GM18861 (cell line): ENCODE results near the gene RAC2.

Experiments used
- ATAC-seq: cut with Tn5 transposase; IDR thresholded peaks from one replicate; pipeline ENCODE4 v1.9.1; 2021; ENCODE audit not compliant: unreplicated experiment

The RAC2 gene

DNA sequence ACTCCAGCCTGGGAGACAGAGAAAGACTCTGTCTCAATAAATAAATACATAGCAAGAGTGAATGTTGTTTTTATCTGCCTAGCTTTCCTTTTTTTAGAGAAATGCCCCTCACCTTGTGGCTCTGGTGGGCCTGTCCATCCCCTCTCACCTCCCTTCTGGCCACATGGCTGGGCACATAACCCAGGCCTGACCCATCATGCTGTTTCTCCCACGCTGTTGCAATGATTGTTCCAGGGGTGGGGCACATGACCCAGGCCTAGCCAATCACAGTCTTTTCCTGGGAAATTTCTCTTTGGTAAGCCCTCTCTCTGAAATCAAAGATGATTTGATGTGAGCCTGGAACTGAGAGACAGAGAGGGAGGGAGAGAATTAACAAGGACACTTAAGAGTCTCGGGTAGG is 32.7 kb upstream of the RAC2 start:
- no peak for ATAC-seq

DNA sequence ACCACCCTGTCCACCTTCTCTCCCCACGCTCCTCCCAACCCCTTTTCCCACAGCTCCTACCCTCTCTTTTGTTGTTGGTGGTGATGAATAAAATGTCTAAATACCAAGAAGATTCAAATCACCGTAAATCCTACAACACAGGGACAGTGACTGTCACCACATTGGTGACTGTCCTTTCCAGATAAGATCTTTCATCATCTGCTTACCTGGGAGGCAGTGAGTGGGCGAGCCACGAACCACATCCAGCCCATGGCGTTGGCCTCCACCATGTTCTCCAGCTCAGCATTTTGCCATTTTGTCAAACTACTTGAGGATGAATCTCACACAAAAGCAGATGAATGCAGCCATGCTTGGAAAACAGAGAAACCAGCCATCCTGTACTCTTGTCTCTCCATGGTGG is 31.6 kb upstream of the RAC2 start:
- no peak for ATAC-seq

DNA sequence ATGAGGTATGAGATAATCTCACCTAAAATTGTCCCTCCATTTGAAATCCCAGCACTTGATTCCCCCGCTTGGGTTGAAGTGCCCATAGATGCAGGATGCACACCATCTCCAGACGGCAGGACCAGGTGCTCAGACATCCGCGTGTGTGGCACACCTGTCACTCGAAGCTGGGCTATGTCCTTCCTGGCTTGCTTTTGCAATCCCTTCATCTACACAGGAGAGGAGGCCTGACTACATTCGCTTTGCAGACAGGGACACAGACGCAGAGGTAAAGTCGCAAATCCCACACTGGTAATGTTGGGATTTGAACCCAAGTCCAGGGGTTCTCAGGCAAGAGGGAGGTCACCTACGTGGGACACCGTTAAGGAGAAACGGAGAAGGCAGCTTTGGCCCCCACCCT is 31.1 kb upstream of the RAC2 start:
- ATAC-seq = no peak

DNA sequence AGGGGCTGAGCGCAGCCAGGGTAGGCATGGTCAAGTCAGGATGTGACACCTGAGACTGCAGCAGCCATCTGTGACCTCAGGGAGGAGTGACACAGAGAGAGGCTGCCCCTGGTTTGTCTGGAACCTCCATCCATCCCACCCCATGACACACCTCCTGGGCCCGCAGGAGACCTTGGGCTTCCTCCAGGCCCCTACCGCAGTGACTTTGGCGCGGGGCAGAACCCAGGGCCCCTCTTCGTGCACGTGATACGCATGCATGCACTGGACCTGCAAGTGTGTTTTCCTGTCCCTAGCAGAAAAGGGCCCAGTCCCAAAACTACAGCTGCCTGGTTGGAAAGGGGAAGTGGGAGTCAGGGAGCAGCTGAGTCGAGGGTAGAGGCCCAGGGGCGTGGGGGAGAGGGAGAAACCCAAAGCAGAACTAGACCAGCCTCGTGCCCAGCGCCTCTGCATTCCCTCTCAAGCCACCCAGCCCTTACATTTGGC is 30.4 kb upstream of the RAC2 start:
- ATAC-seq = no peak

DNA sequence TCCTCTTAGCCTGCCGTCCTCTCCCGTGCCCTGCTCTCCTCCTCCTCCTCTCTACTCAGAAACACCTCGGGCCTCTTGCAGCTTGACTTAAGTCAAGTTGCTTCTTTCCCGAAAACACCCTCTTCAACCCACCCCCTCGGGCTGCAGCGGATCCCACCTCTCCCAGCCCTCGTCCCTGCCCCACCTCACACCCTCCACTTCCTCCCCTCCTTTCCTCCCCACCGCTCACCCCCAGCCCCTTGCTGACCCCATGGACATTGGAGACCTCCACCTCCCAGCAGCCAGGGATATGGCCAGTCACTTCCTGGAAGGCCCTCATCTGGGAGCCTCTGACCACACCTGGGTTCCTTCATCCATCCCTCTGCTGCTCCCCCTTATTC is 29.8 kb upstream of the RAC2 start:
- ATAC-seq = no peak

DNA sequence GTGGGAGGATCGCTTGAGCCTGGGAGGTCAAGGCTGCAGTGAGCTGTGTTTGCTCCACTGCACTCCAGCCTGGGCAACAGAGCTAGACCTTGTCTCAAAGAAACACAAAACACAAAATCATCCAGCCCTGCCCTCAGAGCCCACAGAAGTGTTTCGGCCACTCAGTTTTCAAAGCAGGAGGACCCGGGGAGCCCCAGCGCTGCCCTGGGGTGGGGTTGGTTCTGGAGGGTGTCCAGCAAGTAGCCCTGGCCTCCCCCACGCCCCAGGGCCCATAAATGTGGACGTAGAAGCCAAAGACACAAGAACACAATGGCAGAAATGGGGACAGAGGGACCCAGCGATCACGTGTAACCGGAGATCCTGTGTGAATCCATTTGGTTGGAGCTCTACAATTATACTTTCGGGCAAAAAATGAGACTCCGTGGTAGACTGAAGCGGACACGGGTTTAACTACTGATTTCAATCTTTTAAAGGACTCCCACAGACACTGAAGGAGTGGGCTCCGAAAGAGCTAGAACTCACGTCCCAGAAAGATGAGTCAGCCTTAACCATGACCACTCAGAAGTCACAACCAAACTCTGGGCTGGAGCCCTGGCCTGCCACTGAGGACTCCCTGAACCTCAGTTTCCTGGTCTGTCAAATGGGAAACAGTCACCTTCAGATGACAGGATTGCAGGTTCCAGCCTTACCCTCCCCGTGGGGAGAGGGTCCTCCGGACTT is 29.2 kb upstream of the RAC2 start:
- ATAC-seq = no peak

DNA sequence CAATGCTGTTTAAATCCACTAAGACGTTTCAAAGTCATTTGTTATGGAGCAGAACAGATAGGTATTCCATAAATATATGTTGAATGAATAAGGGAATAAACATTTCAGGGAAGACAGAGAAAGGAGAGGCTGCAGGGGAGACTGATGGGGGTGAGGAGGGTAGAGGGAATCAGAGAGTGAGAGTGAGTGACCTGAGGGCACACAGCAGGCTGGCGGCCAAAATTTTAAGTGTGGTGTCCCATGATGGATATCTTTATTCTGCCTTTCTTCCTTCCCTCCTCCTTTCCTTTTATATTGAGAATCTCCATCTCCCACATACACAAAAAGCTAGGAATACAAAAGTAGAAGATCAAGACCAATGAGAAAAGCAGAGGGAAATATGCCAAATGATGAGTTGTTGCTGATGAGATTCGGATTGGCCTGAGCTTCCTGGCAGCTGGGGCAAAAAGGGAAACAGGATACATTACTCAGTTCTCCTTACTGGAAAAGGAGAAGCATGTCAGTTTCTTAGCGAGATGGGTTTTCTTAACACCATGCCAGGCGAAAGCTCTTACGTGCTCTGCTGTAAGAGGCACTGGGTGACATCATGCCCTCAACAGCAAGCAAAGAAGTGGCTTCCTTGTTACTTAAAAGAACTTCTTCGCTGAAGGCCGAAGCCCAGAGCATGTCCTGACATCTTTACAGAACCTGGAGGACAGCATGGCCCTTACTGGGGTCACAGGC is 27.0 kb upstream of the RAC2 start:
- no peak for ATAC-seq

DNA sequence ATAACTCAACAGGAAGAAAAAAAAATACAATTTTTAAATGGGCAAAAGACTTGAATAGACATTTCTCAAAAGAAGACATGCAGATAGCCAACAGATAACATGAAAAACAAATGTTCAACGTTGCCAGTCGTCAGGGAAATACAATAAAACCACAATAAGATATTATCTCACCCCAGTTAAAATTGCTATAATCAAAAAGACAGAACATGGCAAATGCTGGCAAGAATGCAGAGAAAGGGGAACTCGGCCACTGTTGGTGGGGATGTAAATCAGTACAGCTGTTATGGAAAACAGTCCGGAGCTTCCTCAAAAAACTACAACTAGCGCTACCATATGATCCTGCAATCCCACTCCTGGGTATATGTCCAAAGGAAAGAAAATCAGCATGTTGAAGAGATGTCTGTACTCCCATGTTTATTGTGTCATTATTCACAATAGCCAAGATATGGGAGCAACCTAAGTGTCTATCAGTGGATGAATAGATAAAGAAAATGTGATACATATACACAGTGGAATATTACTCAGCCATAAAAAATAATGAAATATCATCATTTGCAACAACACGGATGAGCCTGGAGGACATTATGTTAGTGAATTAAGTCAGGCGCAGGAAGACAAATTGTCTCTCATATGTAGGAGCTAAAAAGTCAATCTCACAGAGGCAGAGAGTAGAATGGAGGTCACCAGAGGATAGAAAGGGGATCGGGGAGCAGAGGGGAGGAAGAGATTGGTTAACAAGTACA is 26.0 kb upstream of the RAC2 start:
- ATAC-seq = no peak

DNA sequence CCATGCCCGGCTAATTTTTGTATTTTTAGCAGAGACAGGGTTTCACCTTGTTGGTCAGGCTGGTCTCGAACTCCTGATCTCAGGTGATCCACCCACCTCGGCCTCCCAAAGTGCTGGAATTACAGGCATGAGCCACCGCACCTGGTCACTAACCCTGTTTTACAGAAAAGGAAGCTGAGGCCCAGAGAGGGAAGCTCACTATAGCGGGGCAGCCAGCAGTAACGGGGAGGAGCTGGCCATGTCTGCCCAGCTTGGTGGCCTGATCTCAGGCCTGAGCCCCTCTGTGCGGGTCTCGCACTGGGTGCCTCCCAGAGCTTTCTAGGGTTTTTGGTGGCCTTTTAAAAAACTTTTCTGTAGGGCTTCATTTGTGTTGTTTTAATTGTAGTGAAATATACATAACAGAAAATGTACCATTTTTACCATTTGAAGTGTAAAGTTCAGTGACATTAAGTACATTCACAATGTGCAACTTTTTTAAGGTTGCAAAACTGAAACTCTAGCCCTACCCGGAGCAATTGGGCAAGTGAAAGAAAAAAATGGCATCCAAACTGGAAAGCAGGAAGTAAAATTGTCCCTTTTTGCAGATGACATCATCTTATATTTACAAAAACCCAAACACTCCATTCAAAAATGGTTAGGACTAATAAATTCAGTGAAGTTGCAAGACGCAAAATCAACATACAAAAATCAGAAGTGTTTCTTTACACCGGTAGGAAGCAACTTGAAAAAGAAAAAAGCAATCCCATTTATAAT is 23.8 kb upstream of the RAC2 start:
- no peak for ATAC-seq

DNA sequence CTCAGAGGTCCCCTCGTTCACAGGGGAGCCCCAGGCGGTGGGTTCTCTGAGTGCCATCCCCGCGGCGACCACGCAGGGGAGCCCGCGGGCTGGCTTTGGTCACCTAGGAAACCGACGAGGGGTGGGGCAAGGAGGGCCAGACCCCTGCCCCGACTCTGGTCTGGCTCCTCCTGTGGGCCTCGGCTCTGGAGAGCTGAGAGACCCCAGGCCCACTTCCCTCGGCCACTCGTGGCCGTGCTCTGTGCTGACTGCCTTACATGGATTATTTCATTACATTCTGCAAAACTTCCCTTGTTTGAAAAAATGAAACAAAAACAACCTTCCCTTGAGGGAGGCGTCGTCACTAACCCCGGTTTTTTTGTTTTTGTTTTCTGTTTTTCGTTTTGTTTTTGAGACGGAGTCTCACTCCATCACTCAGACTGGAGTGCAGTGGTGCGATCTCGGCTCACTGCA is 23.1 kb upstream of the RAC2 start:
- peak; percentile 50 for ATAC-seq

DNA sequence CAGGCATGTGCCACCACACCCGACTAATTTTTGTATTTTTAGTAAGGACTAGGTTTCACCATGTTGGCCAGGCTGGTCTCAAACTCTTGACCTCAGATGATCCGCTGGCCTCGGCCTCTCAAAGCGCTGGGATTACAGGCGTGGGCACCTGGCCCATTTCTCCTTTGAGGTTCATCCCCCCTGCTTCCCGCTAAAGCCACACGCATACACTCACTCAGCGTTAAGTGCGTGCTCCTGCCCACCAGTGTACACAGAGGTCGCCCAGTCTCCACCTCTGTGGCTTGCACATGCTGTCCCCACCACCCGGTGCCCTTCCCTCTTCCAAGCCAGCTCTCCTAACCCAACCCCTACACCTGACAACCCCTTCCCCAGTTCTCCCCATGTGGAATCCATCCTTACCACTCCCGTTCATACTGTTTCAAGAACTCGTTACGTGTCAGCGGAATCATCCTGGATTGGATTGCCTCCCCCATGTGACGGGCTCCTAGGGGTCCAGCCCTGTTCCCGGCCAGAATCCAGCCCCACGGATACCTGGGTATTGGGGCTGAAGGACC is 22.6 kb upstream of the RAC2 start:
- no peak for ATAC-seq

DNA sequence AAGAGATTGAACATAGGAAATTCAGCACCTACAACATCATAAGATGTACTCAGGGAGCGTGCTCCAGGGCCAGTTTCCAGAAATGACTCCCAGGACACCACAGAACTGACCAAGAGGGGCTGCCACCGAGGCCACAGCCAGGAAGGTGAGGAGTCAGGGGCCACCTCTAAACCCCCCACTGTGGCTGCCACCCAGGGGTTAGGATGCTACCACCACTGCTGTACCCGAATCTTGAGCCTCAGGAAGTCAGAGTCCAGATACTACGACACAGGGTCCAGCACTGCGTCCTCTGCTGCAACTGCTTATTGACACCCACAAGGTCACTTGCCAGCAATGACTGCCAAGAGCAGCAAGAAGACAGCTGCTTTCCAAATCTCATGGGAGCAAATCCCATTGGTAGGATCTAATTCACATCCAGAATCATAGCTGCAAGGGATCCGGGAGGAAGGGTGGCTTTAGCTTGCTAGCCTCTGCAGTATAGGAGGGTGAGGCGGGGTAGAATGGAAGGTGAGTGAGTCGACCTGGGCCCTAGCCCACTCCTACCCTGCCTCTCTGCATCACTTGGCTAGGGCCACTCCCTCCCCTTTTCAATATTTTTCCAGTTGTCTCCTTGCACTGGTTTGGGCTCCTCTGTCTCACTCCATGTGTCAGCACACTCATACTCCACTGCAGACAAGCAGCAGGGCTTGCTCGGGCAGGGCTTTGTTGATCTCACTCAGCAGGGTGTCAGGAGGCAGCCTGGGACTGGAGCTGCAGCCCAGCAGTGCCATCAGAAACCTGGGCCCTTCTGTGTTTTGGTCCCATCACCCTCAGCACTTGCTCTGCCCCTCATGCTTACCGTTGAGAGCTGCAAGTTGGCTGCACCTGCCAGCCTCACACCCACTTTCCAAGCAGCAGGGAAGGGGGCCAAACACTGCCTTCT is 20.2 kb upstream of the RAC2 start:
- ATAC-seq = no peak

DNA sequence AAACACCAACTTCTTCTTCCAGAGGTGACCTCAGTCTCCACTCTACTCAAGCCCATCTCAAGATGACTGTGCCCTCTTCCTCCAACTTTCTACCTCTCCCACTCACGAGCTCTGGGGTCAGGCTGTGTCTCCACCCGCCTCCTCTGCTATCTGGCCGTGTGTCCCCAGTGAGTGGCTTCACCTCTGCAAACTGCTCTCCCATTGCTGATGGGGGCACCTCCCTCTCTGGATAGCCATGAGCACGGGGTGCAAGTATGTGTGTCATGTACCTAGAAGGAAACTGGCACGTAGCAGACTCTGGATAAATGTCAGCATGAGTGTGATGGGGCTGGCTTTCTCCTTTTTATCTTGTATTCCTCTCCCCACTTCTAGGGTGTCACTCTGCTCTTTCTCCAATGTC is 18.3 kb upstream of the RAC2 start:
- no peak for ATAC-seq

DNA sequence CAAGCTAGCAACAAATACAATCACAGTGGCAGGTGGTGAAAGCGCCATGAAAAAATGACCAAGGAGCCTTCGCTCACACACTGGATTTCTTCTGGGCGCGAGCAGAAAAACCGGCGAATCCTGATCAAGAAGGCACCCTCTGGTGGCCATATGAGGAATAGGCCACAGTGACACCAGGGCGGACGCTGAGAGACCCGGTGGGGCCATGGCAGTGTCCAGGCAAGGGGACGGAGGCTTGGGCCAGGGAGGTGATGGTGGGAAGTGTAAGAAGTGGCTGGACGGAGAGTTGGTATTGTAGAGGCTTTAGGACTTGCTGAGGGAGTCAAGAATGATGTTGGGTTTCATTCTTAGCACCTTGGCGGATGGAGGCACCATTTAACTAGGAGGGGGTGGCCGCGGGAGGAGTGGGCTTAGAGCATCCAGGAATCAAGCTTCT is 16.9 kb upstream of the RAC2 start:
- ATAC-seq = no peak

DNA sequence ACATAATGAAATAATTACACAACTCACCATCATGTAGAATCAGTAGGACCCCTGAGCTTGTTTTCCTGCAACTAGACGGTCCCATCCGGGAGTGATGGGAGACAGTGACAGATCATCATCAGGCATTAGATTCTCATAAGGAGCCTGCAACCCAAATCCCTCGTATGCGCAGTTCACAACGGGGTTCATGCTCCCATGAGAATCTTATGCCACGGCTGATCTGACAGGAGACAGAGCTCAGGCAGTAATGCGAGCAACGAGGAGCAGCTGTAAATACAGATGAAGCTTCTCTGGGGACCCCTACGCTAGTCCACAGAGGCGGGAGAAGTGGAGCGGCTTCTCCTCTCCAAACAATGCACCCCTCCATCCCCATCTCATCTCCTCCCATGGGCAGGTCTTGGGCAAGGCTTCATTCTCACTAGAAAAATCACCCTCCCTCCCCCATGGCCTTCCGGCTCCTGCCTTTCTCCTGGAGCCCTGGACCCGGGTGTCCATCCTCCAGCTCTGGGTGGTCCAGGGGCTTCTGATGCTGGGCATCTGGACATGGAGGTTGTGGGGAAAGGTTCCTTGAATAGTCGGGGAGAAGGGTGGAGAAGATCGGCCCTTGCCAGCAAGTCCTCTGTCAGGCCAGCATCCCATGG is 16.2 kb upstream of the RAC2 start:
- no peak for ATAC-seq

DNA sequence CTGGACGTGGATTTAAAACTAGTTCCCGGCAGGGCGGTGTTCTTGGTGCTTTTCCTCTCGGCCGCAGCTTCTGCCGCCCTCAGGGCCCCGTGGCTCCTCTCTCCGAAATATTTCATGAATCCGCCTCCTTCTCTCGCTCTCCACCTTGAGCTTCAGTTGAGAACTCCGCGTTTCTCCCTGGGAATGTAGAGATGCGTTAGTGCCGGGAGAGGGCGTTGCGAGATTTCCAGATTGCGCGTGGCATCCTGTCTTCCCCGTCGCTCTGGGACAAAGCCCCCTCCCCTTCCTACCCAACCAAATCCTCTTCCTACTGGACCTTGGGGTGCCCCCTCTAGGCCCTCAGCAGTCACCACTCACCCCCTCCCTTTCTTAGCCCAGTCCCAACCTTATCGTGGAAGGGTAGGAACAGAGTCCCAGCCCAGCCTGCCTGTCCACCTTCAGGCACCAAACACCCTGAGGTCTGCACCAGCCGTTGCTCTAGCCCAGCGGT is 15.5 kb upstream of the RAC2 start:
- no peak for ATAC-seq

DNA sequence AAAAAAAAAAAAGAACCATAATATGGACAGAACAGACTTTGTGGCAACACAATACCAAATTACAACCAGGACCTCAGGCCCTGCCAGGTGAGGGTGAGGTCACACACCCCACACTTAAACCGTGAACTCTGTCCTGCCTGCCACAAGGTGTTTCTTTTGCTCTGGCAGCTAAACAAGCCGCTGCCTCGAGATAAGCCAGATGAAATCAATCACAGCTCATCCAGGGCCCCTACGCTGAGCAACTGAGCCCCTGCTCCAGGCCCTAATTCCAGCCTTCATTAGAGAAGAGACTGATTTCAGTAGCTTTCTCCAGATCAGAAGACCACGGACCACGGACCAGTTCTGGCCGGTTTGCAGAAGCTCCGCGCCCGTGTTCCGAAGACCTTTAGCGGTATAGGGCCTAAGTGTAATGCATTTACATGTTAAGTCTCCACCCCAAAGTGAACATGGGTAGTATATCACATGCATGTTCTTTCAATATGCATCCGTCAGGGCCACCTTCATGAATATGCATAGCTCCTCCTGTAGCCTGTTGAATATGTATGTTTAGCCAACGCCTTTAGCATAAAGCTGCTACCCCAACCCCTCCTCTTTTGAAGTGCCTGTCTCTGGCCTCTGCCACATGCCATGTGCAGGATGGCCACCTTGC is 14.8 kb upstream of the RAC2 start:
- no peak for ATAC-seq

DNA sequence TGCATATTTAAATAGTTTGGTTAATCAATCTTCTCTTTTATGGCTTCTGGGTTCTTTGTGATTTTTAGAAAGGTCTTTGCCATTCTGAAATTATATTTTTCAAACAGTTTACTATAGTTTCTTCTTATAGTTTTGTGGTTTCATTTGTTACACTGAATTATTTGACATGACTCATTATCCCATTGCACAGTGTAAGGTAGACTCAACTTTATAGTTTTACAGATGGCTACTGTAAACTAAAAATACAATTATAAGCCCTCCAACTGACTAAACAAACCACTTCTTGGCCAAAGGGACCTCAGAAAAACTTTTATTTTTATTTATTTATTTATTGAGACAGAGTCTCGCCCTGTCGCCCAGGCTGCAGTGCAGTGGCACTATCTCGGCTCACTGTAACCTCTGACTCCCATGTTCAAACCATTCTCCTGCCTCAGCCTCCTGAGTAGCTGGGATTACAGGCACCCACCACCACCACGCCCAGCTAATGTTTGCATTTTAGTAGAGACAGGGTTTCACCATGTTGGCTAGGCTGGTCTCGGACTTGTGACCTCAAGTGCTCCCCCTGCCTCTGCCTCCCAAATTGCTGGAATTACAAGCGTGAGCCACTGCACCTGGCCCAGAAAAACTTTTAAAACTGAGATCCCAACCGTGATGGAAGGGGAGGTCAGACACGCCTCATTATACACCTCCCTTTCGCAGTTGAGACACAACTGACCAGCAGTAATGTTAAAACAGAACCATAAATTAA is 14.1 kb upstream of the RAC2 start:
- ATAC-seq = no peak
